GM19023 (cell line): ENCODE measurements around the gene MINDY4.

Experiments used
- ATAC-seq: cut with Tn5 transposase; IDR thresholded peaks from one replicate; pipeline ENCODE4 v1.9.1; 2021; ENCODE audit warnings: mild to moderate bottlenecking, moderate library complexity; ENCODE audit not compliant: unreplicated experiment

The MINDY4 gene

DNA sequence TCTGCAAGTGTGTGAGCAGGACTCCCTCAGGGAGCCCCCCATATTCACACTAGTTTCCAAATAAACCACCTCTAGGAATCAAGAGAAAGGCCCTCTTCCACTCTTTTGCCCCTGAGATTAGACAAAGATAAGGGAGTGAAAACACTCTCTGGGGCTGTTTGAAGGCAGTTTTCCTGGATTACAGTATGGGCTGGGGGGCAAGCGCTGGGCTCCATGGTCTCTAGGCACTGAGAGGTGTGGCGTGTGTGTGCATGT is 141.4 kb downstream of the MINDY4 start:
- no peak for ATAC-seq

DNA sequence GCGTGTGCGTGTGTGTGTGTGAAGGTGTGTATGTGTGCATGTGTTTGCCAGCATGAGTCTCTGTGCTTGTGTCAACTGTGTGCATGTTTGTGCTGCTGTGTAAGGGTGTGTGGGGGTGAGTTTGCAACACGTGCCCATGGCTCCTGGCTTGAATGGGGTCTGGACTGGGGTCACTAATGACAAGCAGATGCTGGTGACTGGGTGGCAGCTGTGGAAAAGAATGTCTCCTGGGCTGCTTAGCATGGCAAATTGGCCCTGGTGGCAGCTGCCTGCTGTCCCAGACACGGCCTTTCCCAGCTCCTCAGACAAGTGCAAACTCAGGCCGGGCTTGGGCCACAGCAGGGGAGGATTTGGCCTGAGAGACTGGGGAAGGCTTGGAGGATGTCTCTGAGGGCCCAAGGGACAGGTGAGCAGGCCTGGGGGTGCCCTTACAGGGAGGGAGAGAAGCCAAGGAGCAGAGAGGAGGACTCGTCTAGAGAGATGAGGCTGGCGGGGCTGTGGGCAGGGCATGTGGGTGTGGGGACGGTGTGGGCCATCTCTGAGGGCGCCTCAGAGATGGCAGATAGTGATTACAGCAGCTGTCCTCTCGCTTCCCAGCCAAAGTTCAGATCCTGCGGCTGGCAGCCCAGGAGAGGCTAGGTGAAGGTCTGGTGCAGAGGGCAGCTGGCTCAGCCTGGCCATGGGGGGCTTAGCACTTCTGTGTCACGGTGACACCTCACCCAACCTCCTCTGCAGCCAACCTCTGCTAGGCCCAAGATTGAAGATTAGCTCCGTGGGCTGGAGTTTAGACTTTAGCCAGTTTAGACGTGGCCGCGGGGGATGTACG is 142.0 kb downstream of the MINDY4 start:
- ATAC-seq: no peak

DNA sequence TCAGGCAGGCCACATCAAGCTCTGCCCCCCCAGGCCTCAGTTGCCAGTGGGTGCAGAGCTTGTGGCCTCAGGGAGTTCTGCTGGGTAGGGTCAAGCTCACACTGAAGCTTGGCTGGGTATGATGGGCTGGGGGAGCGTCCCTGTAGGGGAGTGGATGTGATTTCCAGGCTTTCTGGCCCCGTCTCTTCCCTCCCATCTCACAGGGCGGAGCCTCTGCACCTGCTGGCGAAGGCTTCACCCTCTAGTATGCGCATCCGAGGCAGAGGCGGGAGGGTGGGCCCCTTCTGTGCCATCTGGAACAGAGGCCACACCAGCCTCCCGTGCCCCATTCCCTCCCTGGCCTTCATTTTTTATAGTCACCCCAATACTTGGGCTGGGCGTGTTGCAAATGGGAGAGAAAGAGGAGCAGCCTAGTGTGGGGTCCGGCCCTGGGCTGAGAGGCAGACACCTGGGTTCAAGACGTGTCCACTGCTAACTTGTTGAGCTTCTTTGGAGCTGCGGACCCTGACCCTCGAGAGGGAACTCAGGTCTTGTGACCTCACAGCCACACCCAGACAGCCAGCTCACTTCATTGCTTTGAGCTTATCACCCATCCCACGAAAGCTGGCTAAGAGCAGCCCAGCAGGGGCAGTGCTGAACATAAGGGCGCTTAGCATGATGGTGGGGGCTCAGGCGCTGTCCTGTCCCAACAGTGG is 142.8 kb downstream of the MINDY4 start:
- ATAC-seq: no peak

DNA sequence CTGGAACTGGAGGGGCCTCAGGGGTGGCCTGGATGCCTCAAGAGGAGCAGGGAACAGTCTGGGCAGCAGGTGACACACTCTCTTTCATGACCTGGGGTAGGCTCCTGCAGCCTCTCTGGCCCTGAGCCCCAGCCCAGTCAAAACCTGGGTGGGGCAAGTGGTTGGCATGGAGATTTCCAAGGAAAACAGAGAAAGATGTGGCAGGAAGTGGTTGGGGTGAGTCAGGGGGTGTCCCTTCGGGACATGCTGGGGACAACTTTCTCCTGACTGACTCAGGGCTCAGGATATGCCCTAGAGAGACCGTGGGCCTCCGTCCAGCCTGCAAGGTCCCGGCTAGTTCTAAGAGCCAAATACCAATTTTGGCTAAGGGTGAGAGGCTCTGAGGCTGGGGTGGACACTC is 143.4 kb downstream of the MINDY4 start:
- no peak for ATAC-seq

DNA sequence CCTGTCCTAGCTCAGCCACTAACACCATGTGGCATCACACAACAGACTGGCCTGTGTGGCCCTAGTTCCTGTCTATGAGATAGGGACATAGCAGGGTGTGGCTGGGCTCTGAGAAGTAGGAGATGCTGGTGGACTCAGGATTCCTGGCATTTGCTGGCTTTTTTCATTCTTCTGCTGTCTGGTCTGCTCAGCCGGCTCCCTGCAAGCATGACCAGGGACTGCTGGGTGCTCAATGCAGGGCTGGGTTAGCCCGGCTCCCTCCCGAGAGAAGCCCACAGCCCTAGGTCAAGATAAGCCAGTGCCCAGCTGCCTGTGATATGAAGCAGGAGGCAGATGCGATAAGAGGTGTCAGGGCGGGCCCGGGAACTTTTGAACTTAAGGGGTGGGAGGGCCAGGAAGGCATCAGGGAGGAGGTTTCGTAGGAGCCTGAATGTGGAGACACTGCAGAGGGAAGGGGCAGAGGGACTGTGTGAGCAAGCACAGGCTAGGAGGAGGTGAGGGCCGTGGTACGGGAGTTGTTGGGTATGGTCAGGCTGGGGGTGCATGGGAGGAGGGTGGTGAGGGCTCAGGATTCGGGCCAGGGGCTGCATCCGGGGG is 143.9 kb downstream of the MINDY4 start:
- ATAC-seq: no peak

DNA sequence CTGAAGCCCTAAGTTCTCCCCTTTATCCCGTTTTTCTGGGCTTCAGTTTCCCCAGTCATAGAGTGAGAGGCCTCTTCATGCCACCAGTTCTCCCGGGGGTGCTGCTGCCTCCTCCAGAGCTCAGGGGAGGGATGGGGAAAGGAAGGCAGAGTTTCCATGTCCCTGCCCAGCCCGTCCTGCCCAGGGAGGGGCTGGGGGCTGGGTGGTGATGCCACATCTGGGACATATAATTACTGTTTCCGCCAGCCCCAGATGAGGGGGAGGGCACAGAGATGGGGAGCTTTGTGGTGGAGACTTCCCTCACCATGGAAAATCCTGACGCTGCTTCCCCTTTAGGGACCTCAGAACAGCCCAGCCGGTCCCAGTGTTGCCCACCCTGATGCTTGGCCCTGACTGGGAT is 144.5 kb downstream of the MINDY4 start:
- no peak for ATAC-seq

GRCh38 chr7:30916255-30916654 is 145.0 kb downstream of the MINDY4 start:
- no peak for ATAC-seq

- ATAC-seq: no peak
Observed at GRCh38 chr7:30916767-30917166, 145.6 kb downstream of the MINDY4 start.

- no peak for ATAC-seq
Observed at GRCh38 chr7:30917216-30917893, 146.1 kb downstream of the MINDY4 start.

DNA sequence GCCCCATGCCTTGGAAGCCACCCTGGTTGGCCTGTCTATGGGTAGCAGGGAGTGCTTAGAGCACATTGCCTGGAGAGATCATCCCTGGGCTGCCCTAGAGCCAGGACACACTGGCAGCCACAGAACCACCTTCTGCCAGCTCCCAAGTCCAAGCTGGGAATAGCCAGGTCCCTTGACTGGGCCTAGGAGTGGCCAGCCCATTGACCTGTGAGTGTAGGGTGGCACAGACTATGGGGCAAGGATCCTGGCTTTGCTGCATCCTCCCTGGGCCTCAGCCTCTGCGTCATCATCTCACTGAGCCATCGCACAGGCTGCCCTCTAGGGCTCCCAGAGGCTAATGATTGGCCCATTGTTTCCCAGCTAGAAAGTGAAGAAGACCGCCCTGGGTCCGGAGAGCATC is 147.5 kb downstream of the MINDY4 start:
- ATAC-seq: no peak

GRCh38 chr7:30920021-30920583 is 148.9 kb downstream of the MINDY4 start:
- no peak for ATAC-seq

- no peak for ATAC-seq
Observed at GRCh38 chr7:30920584-30921539, 149.6 kb downstream of the MINDY4 start.

DNA sequence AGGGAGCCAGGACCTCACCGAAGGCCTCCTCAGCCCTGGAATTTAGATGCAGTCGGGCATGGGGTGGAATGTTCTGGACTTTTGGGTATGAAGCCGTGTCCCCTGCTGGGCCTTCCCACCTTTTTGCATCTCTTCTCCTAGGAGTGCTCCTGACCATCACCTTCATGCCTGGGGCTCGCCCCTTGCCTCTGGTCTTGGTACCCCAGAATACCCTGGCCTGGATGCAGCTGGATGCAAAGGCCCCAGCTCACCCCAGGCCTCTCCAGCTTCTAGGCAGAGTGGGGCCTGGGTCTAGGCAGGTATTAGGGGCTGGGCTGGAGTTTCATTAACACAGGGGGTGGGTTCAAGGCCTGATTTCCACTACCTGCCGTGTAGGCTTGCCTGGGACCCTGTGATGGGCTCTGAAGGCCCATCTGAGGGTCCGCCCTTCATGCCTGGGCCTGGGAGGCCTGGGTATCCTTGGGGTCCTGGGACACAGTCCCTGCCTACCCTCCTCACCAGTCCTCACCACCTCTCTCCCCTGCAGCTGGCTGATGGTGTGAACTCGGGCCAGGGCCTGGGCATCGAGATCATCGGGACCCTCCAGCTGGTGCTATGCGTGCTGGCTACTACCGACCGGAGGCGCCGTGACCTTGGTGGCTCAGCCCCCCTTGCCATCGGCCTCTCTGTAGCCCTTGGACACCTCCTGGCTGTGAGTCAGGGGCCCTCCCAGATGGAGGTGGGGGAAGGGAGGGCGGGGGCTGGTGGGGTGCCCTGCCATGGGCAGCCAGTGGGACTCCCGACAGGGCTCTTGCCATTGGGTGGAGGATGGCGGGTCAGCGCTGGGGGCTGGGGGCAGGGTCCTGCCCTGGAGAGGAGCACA is 150.6 kb downstream of the MINDY4 start:
- ATAC-seq: no peak

- ATAC-seq: no peak
Observed at GRCh38 chr7:30922596-30922995, 151.4 kb downstream of the MINDY4 start.

- ATAC-seq: no peak
Observed at GRCh38 chr7:30923009-30923773, 152.0 kb downstream of the MINDY4 start.

GRCh38 chr7:30923774-30924413 is 152.7 kb downstream of the MINDY4 start:
- ATAC-seq: no peak

- no peak for ATAC-seq
Observed at GRCh38 chr7:30924624-30925023, 153.4 kb downstream of the MINDY4 start.

DNA sequence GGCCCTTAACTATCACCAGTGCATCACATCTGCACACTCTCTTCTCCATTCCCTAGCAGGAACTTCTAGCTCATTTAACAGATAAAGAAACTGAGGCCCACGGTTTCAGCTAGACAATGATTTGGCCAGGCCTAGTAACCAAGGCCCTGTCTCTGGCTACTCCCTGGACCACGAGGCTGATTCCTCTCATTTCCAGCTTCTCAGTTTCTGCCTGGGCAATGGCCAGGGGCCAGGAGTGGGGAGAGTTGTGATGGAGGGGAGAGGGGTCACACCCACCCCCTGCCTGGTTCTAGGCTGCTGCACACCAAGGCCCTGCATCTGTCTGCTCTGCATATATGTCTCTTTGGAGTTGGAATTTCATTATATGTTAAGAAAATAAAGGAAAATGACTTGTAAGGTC is 153.9 kb downstream of the MINDY4 start:
- ATAC-seq: no peak
